Tibial nerve (tissue), 3 donors: ENCODE measurements around the gene KCNQ1.

ENCODE experiments used
- CTCF ChIP-seq, 5 experiments: fragments of 200-600 bp in 3 of 5; fragments of 450-650 bp in 2 of 5; sonication (generic) in 3 of 5; IDR thresholded peaks; one replicate each; pipeline ENCODE4 v1.5.1; 2016 to 2019; ENCODE audit warnings: antibody characterized with exemption in 5 of 5, mild to moderate bottlenecking in 3 of 5, moderate library complexity in 2 of 5
- POLR2A ChIP-seq, 2 donors: fragments of 450-650 bp; IDR thresholded peaks; one replicate each; pipeline ENCODE4 v1.6.1; 2017; ENCODE audit warnings: antibody characterized with exemption in 2 of 2, mild to moderate bottlenecking in 2 of 2, moderate library complexity in 2 of 2

- TF ChIP-seq POLR2A (IDR thresholded peaks at IDR 0.05) (no peak), CTCF (IDR thresholded peaks at IDR 0.05) (no peak)
Measured at GRCh38 chr11:2820976-2821375, 376.2 kb downstream of the KCNQ1 start.
